Measurements from ENCODE around the gene NRDC.
"Not testable (repeated sequence)": the region's sequence is repeated elsewhere in the genome, so short reads cannot be mapped to it uniquely, and the experiment has no call there.

DNA sequence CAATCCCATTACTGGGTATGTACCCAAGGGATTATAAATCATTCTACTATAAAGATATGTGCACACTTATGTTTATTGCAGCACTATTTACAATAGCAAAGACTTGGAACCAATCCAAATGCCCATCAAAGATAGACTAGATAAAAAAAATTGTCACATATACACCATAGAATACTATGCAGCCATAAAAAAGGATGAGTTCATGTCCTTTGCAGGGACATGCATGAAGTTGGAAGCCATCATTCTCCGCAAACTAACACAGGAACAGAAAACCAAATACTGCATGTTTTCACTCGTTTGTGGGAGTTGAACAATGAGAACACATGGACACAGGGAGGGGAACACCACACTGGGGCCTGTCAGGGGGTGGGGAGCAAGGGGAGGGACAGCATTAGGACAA, 16.2 kb upstream of the NRDC start:
- TF ChIP-seq CTCF, POLR2A (IDR thresholded peaks at IDR 0.05): not testable (repeated sequence)
